ENCODE results near the gene RPUSD2. TPM values are rescaled to one million over a fixed set of nuclear protein-coding genes. Genes with fewer than 3 reads are reported as not detected.

RPUSD2 gene
- total and polyA plus RNA-seq, 2 experiments from 2014 or later = 22.0 to 25.5 TPM

DNA sequence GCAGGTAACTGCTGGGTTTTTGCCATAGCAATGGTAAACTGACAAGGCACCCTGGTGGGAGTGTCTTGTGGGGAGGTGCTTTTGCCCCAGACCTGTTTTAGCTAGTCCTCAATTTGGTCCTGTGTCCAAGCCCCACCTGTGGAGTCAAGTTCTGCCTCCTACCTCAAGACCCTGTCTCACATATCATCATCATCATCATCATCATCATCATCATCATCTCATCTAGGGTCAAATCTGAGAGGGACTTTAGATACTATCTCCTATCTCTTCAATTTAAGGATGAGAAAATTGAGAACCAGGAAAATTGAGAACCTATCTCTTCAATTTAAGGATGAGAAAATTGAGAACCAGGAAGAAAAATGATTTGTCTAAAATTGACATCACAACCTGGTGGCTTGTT lies 34.8 kb downstream of the RPUSD2 start:
- Mint-ChIP-seq H3K36me3 (ENCODE audit: low read depth) (0 out of 3 replicates have a peak, but pooled peaks cover 3% of the 10 kb centered on the region), H3K9me3 (peaks cover 3% of the 10 kb centered on the region; the same call in 1 of the 3 replicates), H3K27ac (no peak overlapping the region), H3K4me3 (no peak overlapping the region), H3K4me1 (no peaks in the 10 kb centered on the region), H3K27me3 (ENCODE audit: insufficient read depth, low read depth, poor library complexity) (no peaks in the 10 kb centered on the region)
- H3K36me3 ChIP-seq (ENCODE audit: insufficient read depth) = no peaks in the 10 kb centered on the region
- peaks cover 25% of the 10 kb centered on the region for H3K79me2 ChIP-seq (replicated peaks; ENCODE audit: insufficient read depth)
- H3F3A ChIP-seq (replicated peaks; ENCODE audit: low read depth) = no peaks in the 10 kb centered on the region
- H2AFZ ChIP-seq = no peak overlapping the region
- no peak overlapping the region for H3K4me2 ChIP-seq
- H4K20me1 ChIP-seq (replicated peaks; ENCODE audit: insufficient read depth) = no peaks in the 10 kb centered on the region
- no peaks in the 10 kb centered on the region for H3K9me2 ChIP-seq (ENCODE audit: insufficient read depth)
- ATAC-seq (no peak), DNase-seq (ENCODE audit: low spot score) (no peak)
- H3K4me1 ChIP-seq (ENCODE audit: insufficient read depth) = no peaks in the 10 kb centered on the region
- H3K27me3 ChIP-seq (ENCODE audit: insufficient read depth) = no peaks in the 10 kb centered on the region
- TF ChIP-seq CREB1 (CRISPR knock-in tag; IDR thresholded peaks at IDR 0.05; ENCODE audit: low read depth) (no peak), POLR2AphosphoS5 (IDR thresholded peaks at IDR 0.05; ENCODE audit: low read depth) (no peak), EZH2 (IDR thresholded peaks at IDR 0.05; ENCODE audit: low read depth, unreplicated experiment) (no peak), ZNF114 (CRISPR knock-in tag; IDR thresholded peaks at IDR 0.05) (no peak), NANOG (IDR thresholded peaks at IDR 0.05; ENCODE audit: borderline replicate concordance) (no peak), JUNB (IDR thresholded peaks at IDR 0.05; ENCODE audit: unreplicated experiment) (no peak), STAT1 (IDR thresholded peaks at IDR 0.05; ENCODE audit: unreplicated experiment) (no peak), ZNF331 (CRISPR knock-in tag; IDR thresholded peaks at IDR 0.05; ENCODE audit: low read depth) (no peak), EZH2phosphoT487 (IDR thresholded peaks at IDR 0.05; ENCODE audit: unreplicated experiment) (no peak)
- TF ChIP-seq, protein P1, sequence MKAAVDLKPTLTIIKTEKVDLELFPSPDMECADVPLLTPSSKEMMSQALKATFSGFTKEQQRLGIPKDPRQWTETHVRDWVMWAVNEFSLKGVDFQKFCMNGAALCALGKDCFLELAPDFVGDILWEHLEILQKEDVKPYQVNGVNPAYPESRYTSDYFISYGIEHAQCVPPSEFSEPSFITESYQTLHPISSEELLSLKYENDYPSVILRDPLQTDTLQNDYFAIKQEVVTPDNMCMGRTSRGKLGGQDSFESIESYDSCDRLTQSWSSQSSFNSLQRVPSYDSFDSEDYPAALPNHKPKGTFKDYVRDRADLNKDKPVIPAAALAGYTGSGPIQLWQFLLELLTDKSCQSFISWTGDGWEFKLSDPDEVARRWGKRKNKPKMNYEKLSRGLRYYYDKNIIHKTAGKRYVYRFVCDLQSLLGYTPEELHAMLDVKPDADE (IDR thresholded peaks at IDR 0.05) = no peak
- TF ChIP-seq, protein P2, sequence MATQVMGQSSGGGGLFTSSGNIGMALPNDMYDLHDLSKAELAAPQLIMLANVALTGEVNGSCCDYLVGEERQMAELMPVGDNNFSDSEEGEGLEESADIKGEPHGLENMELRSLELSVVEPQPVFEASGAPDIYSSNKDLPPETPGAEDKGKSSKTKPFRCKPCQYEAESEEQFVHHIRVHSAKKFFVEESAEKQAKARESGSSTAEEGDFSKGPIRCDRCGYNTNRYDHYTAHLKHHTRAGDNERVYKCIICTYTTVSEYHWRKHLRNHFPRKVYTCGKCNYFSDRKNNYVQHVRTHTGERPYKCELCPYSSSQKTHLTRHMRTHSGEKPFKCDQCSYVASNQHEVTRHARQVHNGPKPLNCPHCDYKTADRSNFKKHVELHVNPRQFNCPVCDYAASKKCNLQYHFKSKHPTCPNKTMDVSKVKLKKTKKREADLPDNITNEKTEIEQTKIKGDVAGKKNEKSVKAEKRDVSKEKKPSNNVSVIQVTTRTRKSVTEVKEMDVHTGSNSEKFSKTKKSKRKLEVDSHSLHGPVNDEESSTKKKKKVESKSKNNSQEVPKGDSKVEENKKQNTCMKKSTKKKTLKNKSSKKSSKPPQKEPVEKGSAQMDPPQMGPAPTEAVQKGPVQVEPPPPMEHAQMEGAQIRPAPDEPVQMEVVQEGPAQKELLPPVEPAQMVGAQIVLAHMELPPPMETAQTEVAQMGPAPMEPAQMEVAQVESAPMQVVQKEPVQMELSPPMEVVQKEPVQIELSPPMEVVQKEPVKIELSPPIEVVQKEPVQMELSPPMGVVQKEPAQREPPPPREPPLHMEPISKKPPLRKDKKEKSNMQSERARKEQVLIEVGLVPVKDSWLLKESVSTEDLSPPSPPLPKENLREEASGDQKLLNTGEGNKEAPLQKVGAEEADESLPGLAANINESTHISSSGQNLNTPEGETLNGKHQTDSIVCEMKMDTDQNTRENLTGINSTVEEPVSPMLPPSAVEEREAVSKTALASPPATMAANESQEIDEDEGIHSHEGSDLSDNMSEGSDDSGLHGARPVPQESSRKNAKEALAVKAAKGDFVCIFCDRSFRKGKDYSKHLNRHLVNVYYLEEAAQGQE (IDR thresholded peaks at IDR 0.05; ENCODE audit: unreplicated experiment) = no peak
- TF ChIP-seq, protein P3, sequence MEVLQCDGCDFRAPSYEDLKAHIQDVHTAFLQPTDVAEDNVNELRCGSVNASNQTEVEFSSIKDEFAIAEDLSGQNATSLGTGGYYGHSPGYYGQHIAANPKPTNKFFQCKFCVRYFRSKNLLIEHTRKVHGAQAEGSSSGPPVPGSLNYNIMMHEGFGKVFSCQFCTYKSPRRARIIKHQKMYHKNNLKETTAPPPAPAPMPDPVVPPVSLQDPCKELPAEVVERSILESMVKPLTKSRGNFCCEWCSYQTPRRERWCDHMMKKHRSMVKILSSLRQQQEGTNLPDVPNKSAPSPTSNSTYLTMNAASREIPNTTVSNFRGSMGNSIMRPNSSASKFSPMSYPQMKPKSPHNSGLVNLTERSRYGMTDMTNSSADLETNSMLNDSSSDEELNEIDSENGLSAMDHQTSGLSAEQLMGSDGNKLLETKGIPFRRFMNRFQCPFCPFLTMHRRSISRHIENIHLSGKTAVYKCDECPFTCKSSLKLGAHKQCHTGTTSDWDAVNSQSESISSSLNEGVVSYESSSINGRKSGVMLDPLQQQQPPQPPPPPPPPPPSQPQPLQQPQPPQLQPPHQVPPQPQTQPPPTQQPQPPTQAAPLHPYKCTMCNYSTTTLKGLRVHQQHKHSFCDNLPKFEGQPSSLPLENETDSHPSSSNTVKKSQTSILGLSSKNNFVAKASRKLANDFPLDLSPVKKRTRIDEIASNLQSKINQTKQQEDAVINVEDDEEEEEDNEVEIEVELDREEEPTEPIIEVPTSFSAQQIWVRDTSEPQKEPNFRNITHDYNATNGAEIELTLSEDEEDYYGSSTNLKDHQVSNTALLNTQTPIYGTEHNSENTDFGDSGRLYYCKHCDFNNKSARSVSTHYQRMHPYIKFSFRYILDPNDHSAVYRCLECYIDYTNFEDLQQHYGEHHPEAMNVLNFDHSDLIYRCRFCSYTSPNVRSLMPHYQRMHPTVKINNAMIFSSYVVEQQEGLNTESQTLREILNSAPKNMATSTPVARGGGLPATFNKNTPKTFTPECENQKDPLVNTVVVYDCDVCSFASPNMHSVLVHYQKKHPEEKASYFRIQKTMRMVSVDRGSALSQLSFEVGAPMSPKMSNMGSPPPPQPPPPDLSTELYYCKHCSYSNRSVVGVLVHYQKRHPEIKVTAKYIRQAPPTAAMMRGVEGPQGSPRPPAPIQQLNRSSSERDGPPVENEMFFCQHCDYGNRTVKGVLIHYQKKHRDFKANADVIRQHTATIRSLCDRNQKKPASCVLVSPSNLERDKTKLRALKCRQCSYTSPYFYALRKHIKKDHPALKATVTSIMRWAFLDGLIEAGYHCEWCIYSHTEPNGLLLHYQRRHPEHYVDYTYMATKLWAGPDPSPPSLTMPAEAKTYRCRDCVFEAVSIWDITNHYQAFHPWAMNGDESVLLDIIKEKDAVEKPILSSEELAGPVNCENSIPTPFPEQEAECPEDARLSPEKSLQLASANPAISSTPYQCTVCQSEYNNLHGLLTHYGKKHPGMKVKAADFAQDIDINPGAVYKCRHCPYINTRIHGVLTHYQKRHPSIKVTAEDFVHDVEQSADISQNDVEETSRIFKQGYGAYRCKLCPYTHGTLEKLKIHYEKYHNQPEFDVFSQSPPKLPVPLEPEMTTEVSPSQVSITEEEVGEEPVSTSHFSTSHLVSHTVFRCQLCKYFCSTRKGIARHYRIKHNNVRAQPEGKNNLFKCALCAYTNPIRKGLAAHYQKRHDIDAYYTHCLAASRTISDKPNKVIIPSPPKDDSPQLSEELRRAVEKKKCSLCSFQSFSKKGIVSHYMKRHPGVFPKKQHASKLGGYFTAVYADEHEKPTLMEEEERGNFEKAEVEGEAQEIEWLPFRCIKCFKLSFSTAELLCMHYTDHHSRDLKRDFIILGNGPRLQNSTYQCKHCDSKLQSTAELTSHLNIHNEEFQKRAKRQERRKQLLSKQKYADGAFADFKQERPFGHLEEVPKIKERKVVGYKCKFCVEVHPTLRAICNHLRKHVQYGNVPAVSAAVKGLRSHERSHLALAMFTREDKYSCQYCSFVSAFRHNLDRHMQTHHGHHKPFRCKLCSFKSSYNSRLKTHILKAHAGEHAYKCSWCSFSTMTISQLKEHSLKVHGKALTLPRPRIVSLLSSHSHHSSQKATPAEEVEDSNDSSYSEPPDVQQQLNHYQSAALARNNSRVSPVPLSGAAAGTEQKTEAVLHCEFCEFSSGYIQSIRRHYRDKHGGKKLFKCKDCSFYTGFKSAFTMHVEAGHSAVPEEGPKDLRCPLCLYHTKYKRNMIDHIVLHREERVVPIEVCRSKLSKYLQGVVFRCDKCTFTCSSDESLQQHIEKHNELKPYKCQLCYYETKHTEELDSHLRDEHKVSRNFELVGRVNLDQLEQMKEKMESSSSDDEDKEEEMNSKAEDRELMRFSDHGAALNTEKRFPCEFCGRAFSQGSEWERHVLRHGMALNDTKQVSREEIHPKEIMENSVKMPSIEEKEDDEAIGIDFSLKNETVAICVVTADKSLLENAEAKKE (CRISPR knock-in tag; IDR thresholded peaks at IDR 0.05) = no peak
- TF ChIP-seq, protein P4, sequence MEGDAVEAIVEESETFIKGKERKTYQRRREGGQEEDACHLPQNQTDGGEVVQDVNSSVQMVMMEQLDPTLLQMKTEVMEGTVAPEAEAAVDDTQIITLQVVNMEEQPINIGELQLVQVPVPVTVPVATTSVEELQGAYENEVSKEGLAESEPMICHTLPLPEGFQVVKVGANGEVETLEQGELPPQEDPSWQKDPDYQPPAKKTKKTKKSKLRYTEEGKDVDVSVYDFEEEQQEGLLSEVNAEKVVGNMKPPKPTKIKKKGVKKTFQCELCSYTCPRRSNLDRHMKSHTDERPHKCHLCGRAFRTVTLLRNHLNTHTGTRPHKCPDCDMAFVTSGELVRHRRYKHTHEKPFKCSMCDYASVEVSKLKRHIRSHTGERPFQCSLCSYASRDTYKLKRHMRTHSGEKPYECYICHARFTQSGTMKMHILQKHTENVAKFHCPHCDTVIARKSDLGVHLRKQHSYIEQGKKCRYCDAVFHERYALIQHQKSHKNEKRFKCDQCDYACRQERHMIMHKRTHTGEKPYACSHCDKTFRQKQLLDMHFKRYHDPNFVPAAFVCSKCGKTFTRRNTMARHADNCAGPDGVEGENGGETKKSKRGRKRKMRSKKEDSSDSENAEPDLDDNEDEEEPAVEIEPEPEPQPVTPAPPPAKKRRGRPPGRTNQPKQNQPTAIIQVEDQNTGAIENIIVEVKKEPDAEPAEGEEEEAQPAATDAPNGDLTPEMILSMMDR (conservative IDR thresholded peaks at IDR 0.05; ENCODE audit: low read depth in 2 of 2) = no peak
- H3K4me3 ChIP-seq = no peak overlapping the region
- no peak overlapping the region for H3K27ac ChIP-seq (ENCODE audit: low read depth)
